Measurements from ENCODE around the gene CFDP1.

GRCh38 chr16:75385507-75386152, 47.7 kb downstream of the CFDP1 start:
- no peak for TF ChIP-seq SUZ12 (IDR thresholded peaks at IDR 0.05; ENCODE audit: extremely low read depth, insufficient read depth, insufficient read length)
- TF ChIP-seq YY1 (IDR thresholded peaks at IDR 0.05; ENCODE audit: insufficient read depth, insufficient read length), result no peak
- TF ChIP-seq ZNF274 (IDR thresholded peaks at IDR 0.05; ENCODE audit: low read depth, low read length), result no peak

Measured in NT2/D1 (cell line).